ENCODE data around the gene TAPBPL. TPM values are rescaled to one million over a fixed set of nuclear protein-coding genes. Genes with fewer than 3 reads are reported as not detected.

TAPBPL gene
- total and polyA plus RNA-seq, 10 donors = 15.0 to 50.1 (median 39.0) TPM

GRCh38 chr12:6452944-6453630, 1.2 kb downstream of the TAPBPL start:
- H3K4me3 ChIP-seq = peak overlapping the region; percentile 4 to 92 (median 74)
- H3K36me3 ChIP-seq = peaks cover 0 to 70% (median 38%) of the 10 kb centered on the region in 6 donors
- no peak for TF ChIP-seq POLR2A (IDR thresholded peaks at IDR 0.05)
- TF ChIP-seq CTCF (IDR thresholded peaks at IDR 0.05 in 8 of 11, conservative IDR thresholded peaks at IDR 0.05 in 3 of 11) = no peak
- TF ChIP-seq POLR2AphosphoS5 (IDR thresholded peaks at IDR 0.05) = peak; percentile 31 to 74 (median 71)
- peak overlapping the region; percentile 85 to 99 (median 98) for H3K27ac ChIP-seq
- intact Hi-C loops (cut with DNase I; ENCODE audit: low total_unique reads) = no loop called here
- DNase-seq = peak; percentile 85
- 41 to 57% (median 49%) methylated on average over 15 to 17 of the region's 17 CpGs for WGBS, 5 donors
- H3K27me3 ChIP-seq (replicated peaks in 1 of 7) = no peaks in the 10 kb centered on the region
- no peaks in the 10 kb centered on the region for H3K9me3 ChIP-seq
- H3K4me1 ChIP-seq = peaks cover 19 to 92% (median 50%) of the 10 kb centered on the region in 6 donors

- 87 to 91% (median 87%) methylated on average over 10 to 12 of the region's 12 CpGs for WGBS, 5 donors
- intact Hi-C loops (cut with DNase I; ENCODE audit: low total_unique reads) = no loop called here
- Histone ChIP-seq H3K27ac (peak overlapping the region in 3 of 8 donors; percentile 42 to 90 (median 73)), H3K4me1 (peaks cover 39 to 94% (median 59%) of the 10 kb centered on the region in 6 donors), H3K36me3 (peaks cover 6 to 94% (median 64%) of the 10 kb centered on the region in 6 donors), H3K4me3 (no peak overlapping the region), H3K27me3 (replicated peaks in 1 of 7) (no peaks in the 10 kb centered on the region), H3K9me3 (no peaks in the 10 kb centered on the region)
- no peak for TF ChIP-seq POLR2A (IDR thresholded peaks at IDR 0.05)
- TF ChIP-seq POLR2AphosphoS5 (IDR thresholded peaks at IDR 0.05) = peak in 2 of 3 donors; percentile 31 to 66
- no peak for TF ChIP-seq CTCF (IDR thresholded peaks at IDR 0.05 in 8 of 11, conservative IDR thresholded peaks at IDR 0.05 in 3 of 11)
- no peak for DNase-seq
Measured at GRCh38 chr12:6457220-6457945, 5.5 kb downstream of the TAPBPL start.

- no peak for TF ChIP-seq POLR2A (IDR thresholded peaks at IDR 0.05)
- TF ChIP-seq POLR2AphosphoS5 (IDR thresholded peaks at IDR 0.05) = peak in 2 of 3 donors; percentile 21 to 29
- no peaks in the 10 kb centered on the region for H3K9me3 ChIP-seq
- peaks cover 40 to 94% (median 59%) of the 10 kb centered on the region in 6 donors for H3K4me1 ChIP-seq
- no peaks in the 10 kb centered on the region for H3K27me3 ChIP-seq (replicated peaks in 1 of 7)
- 89 to 94% (median 93%) methylated on average over 14 of the region's 14 CpGs for WGBS, 5 donors
- H3K27ac ChIP-seq = peak overlapping the region in 4 of 8 donors; percentile 19 to 94 (median 90)
- intact Hi-C loops (cut with DNase I; ENCODE audit: low total_unique reads) = no loop called here
- DNase-seq = no peak
- no peak overlapping the region for H3K4me3 ChIP-seq
- H3K36me3 ChIP-seq = peaks cover 6 to 100% (median 62%) of the 10 kb centered on the region in 6 donors
Measured at GRCh38 chr12:6458281-6459003, 6.6 kb downstream of the TAPBPL start.

GRCh38 chr12:6459004-6459337, 7.1 kb downstream of the TAPBPL start:
- 91 to 98% (median 94%) methylated on average over 2 of the region's 2 CpGs for WGBS, 5 donors
- Histone ChIP-seq H3K4me1 (peaks cover 43 to 94% (median 60%) of the 10 kb centered on the region in 6 donors), H3K27me3 (replicated peaks in 1 of 7) (no peaks in the 10 kb centered on the region), H3K36me3 (peaks cover 6 to 100% (median 62%) of the 10 kb centered on the region in 6 donors), H3K27ac (peak overlapping the region in 6 of 8 donors; percentile 19 to 94 (median 90)), H3K4me3 (no peak overlapping the region), H3K9me3 (no peaks in the 10 kb centered on the region)
- no peak for DNase-seq
- TF ChIP-seq POLR2AphosphoS5 (IDR thresholded peaks at IDR 0.05) (peak in 1 of 3 donors; percentile 31), POLR2A (IDR thresholded peaks at IDR 0.05) (no peak)
- intact Hi-C loops (cut with DNase I; ENCODE audit: low total_unique reads) = no loop called here
